ENCODE results near the gene CALHM1. TPM values are rescaled to one million over a fixed set of nuclear protein-coding genes. Genes with fewer than 3 reads are reported as not detected.

The CALHM1 gene
- total and polyA plus RNA-seq, 2 of the 13 experiments (the other 11 are each of a cell fraction or from before 2014, with no cell fraction given): 0.04 TPM; not detected in 1

DNA sequence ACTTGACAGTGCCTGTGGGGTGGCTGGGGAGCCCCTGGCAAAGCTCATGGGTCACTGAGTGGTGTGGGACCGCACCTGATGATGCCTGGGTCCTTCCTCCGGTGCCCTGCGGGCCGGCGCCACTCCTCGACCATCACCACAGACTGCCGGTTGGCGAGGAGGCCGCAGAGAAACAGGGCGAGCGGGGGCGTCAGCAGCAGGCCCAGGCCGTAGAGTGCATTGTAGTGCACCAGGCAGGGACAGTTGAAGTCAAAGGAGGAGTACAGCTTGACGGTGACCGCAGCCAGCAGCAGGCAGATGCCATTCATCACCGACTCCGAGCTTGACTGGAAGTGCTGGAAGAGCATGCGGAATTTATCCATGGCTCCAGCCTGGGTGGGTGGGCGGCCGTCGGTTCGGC, 20.0 kb upstream of the CALHM1 start:
- Histone ChIP-seq H3K4me2 (ENCODE audit: low read depth, low read length) (no peak overlapping the region), H3K9ac (ENCODE audit: insufficient read depth, low read depth, low read length) (no peak overlapping the region), H3K36me3 (replicated peaks in 1 of 2; ENCODE audit: control insufficient read depth in 1 of 2, insufficient read depth in 2 of 2, low read length in 2 of 2) (no peaks in the 10 kb centered on the region), H3K9me3 (ENCODE audit: low read length) (no peaks in the 10 kb centered on the region), H4K20me1 (ENCODE audit: insufficient read depth, low read length) (no peaks in the 10 kb centered on the region), H3K27ac (ENCODE audit: extremely low read length, insufficient read depth, low read length) (no peak overlapping the region), H3K27me3 (ENCODE audit: control insufficient read depth in 1 of 2, insufficient read depth in 2 of 2, low read length in 2 of 2) (peaks cover 4 to 21% of the 10 kb centered on the region in 2 experiments), H2AFZ (ENCODE audit: low read length) (no peak overlapping the region), H3K79me2 (ENCODE audit: insufficient read depth, low read length) (no peaks in the 10 kb centered on the region), H3K4me1 (ENCODE audit: insufficient read depth, low read length) (peaks cover 23% of the 10 kb centered on the region), H3K4me3 (replicated peaks in 1 of 3; ENCODE audit: insufficient read depth in 1 of 3, low read depth in 2 of 3, low read length in 3 of 3) (no peak overlapping the region)
- ChIA-PET POLR2A (no interaction called here), CTCF (ENCODE audit: low intra/inter-chr PET ratio, low total read pairs) (no interaction called here)
- no peak for ATAC-seq
- no TSS peak for BruUV-seq (replicated peaks)
- DNase-seq (ENCODE audit: low spot score): no peak
- in situ Hi-C loops (cut with HindIII; ENCODE audit: extremely low pct_ligation_motif_present, low pct_unique_long_range_greater_than_20kb) (no loop called here), intact Hi-C loops (cut with micrococcal nuclease; ENCODE audit: unreplicated experiment) (no loop called here)
- FAIRE-seq: no peak
- TF ChIP-seq PLSCR1 (CRISPR knock-in tag; IDR thresholded peaks at IDR 0.05; ENCODE audit: borderline replicate concordance) (no peak), KMT2A (CRISPR knock-in tag; IDR thresholded peaks at IDR 0.05) (no peak), ZFP91 (CRISPR knock-in tag; IDR thresholded peaks at IDR 0.05; ENCODE audit: borderline replicate concordance) (no peak), ZNF180 (CRISPR knock-in tag; IDR thresholded peaks at IDR 0.05; ENCODE audit: borderline replicate concordance, low read depth) (no peak), DRAP1 (CRISPR knock-in tag; IDR thresholded peaks at IDR 0.05) (no peak), ARNT2 (CRISPR knock-in tag; IDR thresholded peaks at IDR 0.05; ENCODE audit: low read depth) (no peak), ZBTB38 (CRISPR knock-in tag; IDR thresholded peaks at IDR 0.05) (no peak), RARG (CRISPR knock-in tag; IDR thresholded peaks at IDR 0.05; ENCODE audit: low read depth) (no peak), MXD3 (CRISPR knock-in tag; IDR thresholded peaks at IDR 0.05) (no peak), ZNF33B (CRISPR knock-in tag; IDR thresholded peaks at IDR 0.05) (no peak)
- 69% methylated on average over 17 of the region's 22 CpGs for WGBS (ENCODE audit: low lambda C conversion rate)

All from HepG2 (cell line).